Measurements from ENCODE around the gene NDEL1.

DNA sequence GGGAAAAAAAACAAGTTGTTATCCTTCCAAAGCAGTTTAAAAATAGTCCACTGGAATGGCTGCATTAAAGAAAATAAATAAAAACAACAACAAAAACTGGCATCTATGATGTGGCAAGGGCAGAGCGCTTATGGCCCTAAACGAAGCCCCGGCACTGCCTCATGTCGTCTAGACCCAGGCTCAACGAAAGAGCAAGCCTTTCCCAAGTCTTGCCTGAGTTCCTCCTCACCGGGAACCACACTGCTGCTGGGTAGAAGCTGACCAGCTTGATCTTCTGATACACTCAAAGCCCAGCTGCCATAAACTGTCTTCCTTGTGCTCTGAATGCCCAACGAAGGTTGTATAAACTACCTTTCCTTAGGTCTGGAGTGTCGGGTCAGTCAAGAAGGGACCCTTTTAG lies 37.0 kb downstream of the NDEL1 start:
- TF ChIP-seq RAD21 (IDR thresholded peaks at IDR 0.05; ENCODE audit: low read depth) (no peak), EP300 (IDR thresholded peaks at IDR 0.05; ENCODE audit: borderline replicate concordance) (no peak), CREB1 (IDR thresholded peaks at IDR 0.05; ENCODE audit: low read depth) (no peak), YY1 (IDR thresholded peaks at IDR 0.05; ENCODE audit: low read depth) (no peak), TAF1 (IDR thresholded peaks at IDR 0.05; ENCODE audit: low read depth) (no peak), ZBTB7A (IDR thresholded peaks at IDR 0.05; ENCODE audit: low read depth) (no peak), NFIC (IDR thresholded peaks at IDR 0.05) (no peak)
- TF ChIP-seq, protein P1, sequence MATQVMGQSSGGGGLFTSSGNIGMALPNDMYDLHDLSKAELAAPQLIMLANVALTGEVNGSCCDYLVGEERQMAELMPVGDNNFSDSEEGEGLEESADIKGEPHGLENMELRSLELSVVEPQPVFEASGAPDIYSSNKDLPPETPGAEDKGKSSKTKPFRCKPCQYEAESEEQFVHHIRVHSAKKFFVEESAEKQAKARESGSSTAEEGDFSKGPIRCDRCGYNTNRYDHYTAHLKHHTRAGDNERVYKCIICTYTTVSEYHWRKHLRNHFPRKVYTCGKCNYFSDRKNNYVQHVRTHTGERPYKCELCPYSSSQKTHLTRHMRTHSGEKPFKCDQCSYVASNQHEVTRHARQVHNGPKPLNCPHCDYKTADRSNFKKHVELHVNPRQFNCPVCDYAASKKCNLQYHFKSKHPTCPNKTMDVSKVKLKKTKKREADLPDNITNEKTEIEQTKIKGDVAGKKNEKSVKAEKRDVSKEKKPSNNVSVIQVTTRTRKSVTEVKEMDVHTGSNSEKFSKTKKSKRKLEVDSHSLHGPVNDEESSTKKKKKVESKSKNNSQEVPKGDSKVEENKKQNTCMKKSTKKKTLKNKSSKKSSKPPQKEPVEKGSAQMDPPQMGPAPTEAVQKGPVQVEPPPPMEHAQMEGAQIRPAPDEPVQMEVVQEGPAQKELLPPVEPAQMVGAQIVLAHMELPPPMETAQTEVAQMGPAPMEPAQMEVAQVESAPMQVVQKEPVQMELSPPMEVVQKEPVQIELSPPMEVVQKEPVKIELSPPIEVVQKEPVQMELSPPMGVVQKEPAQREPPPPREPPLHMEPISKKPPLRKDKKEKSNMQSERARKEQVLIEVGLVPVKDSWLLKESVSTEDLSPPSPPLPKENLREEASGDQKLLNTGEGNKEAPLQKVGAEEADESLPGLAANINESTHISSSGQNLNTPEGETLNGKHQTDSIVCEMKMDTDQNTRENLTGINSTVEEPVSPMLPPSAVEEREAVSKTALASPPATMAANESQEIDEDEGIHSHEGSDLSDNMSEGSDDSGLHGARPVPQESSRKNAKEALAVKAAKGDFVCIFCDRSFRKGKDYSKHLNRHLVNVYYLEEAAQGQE (IDR thresholded peaks at IDR 0.05; ENCODE audit: low read depth) = no peak

Measured in Ishikawa (cell line).